CD4-positive, alpha-beta T cell treated with Interleukin-4 for 4 hours (primary cell): ENCODE measurements around the gene STK32C.
A peak's percentile ranks its signal among the peaks of the same experiment; 100 is the strongest.

Experiments used
- DNase-seq: peaks from one replicate; pipeline ENCODE4 v3.0.0-alpha.2; 2020

Gene STK32C

DNA sequence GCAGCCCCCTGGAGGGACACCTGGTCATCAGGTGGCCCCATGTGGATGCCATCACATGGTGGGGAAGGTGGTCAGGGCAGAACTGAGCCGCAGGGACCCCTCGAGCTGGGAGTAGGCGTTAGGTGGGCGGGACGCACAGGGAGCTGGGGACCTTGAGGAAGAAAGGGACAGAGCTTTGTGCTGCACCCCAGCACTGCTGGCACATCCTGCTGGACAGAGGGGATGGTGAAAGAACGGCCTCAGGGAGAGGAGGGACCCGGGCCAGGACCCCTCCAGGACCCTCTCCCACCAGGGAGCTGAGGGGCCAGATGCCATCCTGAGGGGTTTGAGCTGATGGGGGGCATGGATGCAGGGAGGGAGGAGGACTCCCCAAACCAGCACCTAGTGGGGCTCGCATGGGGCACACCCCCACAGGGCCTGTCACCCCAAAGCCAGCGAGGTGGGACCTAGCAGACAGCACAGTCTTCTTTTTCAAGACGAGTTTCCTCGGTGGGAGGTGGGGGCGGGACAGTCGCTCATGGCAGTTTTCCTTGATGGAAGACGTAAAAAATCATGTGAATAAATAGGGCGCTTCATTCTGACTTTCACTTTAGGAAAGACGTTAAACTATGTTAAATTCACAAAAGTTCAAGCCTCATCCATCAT, 43.3 kb downstream of the STK32C start:
- DNase-seq = no peak

- no peak for DNase-seq
These were observed 43.9 kb downstream of the STK32C start for GRCh38 chr10:132263866-132264265.

GRCh38 chr10:132259702-132260482, 47.9 kb downstream of the STK32C start:
- no peak for DNase-seq

DNA sequence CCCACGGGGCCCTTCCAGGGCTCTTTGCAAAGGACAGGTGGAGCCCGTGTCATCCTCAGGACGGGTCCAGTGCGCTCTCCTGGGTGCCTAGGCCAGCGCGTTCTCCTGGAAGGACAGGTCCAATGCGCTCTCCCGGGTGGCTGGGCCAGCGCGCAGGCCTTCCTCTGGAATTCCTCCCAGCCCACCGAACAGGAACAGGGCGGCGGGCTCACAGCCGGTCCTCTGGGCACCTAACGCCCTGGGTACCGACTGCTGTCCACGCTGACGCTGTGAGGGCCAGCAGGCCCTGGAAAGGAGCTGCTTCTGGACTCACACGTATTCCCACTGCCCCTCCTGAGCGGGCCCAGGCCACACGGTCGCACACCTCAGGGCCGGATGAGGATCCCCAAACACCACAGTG, 49.3 kb downstream of the STK32C start:
- no peak for DNase-seq

DNA sequence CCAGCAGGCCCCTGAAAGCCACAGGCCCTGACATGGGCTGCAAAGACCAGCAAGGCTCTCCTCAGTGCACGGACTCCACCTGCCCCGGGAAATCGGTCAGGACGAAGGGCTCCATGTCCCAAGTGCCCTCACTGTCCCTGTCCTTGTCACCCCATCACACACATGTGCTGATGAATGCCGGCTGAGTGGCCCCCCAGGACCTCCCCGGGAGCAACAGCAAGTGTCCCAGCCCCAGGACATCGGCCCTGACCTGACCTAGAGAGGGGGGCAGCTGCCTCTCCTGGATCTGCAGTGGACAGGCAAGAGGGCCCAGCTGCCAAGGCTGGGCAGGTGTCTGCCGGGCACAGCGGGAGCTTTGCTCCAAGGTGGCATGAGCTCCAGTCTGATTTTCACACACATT, 49.8 kb downstream of the STK32C start:
- DNase-seq = no peak

GRCh38 chr10:132257271-132257670, 50.5 kb downstream of the STK32C start:
- DNase-seq = peak; percentile 21

DNA sequence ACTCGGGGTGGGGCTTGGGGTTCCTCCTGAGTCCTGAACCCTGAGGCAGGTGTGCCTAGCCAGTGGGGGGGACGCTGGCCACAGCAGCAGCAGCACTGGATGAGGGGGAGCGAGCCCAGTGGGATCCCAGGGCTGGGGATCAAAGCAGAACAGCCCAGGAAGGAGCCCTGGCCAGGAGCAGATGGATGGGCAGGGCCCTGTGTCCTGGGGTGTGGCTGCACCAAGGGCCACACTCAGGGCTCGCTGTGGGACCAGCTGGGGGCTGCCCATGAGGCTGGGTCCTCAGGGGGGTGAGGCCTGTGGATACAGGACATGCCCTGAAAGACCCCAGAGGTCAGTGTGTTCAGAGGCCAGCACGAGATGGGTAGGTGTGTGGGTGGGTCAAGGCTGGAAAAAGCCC, 50.9 kb downstream of the STK32C start:
- no peak for DNase-seq

DNA sequence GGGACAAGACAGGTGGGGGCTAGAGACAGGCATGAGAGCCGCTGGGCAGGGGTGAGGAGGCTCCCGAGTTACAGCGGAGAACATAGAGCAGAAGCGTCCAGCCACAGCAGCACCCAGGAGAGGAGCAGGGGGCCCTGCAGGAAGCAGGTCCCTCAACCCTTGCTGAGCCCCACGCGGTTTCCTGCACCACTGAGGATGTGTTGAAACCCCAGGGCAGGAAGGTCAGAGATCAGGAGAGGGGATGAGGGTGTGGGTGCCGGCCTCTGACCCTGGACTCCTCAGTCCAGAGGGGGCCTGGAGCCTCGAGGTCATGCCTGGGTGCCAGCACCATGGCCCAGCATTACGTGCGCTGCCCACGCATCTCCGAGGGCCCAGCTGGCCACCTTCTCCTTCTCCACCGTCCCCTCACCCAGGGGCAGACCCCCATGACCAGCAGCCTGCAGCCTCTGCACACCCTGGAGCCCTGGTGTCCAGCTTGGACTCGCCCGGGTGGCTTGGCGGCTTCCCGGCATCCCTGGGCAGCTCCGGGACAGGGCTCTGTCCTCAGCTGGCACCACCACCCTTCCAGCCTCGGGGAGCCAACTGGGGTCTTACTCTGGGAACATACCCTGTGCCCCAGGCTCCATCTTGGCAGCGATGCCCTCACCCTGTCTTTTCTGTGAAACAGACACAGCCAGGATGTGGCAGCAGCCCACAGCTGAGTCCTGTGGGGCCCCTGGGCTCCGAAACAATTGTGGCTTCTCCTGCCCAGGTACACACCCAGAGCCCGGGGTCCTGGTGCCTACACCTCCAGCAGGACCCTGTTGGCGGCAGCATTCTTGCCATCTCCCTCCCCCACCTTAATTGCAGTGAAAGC, 52.0 kb downstream of the STK32C start:
- DNase-seq = no peak

DNA sequence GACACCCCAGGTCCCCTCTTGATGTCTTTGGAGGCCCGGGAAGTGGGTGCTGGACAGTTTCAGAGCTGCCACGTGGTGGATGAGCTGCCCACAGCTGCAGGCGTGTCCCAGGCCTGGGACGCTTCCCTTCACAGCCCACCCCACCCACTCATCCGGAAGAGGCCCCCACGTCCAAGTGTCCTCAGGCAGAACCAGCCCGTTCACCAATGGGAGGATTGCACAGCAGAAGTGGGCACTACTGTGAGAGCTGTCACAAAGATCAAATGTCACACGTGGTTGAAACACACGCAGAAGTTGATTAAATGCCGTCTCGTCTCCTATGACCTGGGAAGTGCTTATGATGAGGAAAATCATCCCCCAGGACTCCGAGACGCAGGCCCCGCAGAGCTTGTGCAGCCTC, 52.9 kb downstream of the STK32C start:
- DNase-seq = no peak

DNA sequence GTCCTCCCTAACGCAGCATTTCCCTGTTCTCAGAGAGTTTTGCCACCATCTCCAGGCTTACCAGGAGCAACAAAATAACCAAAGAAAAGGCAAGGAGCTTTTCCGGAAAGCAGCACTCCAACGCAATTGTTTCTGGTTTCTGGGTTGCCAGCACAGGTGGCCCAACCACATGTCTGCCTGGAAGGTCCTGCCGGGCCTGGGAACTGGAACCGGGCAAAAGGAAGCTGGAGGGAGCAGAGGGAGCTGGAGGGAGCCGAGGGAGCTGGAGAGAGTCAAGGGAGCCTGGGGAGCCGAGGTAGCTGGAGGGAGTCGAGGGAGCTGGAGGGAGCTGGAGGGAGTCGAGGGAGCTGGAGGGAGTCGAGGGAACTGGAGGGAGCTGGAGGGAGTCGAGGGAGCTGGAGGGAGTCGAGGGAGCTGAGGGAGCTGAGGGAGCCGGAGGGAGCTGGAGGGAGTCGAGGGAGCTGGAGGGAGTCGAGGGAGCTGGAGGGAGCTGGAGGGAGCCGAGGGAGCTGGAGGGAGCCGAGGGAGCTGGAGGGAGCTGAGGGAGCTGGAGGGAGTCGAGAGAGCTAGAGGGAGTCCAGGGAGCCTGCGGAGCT, 54.6 kb downstream of the STK32C start:
- DNase-seq = no peak

- no peak for DNase-seq
These were observed 55.3 kb downstream of the STK32C start for GRCh38 chr10:132252412-132252811.

DNA sequence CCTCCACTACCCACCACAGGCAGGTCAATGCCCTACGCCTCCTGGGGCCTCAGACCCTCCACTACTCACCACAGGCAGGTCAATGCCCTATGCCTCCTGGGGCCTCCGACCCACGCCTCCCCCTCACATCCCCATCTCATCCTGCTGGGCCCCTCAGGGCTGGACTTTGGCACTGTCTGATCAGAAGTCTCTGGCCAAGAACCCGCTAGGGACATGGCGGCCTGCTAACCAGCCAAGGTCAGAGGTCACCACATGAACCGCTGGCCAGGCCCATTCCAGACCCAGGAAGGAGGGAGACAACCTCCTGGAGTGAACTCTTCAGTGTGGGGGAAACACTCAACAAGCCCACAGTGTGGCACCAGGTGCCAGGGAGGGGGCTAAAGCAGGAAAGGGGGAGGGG, 55.8 kb downstream of the STK32C start:
- no peak for DNase-seq

DNA sequence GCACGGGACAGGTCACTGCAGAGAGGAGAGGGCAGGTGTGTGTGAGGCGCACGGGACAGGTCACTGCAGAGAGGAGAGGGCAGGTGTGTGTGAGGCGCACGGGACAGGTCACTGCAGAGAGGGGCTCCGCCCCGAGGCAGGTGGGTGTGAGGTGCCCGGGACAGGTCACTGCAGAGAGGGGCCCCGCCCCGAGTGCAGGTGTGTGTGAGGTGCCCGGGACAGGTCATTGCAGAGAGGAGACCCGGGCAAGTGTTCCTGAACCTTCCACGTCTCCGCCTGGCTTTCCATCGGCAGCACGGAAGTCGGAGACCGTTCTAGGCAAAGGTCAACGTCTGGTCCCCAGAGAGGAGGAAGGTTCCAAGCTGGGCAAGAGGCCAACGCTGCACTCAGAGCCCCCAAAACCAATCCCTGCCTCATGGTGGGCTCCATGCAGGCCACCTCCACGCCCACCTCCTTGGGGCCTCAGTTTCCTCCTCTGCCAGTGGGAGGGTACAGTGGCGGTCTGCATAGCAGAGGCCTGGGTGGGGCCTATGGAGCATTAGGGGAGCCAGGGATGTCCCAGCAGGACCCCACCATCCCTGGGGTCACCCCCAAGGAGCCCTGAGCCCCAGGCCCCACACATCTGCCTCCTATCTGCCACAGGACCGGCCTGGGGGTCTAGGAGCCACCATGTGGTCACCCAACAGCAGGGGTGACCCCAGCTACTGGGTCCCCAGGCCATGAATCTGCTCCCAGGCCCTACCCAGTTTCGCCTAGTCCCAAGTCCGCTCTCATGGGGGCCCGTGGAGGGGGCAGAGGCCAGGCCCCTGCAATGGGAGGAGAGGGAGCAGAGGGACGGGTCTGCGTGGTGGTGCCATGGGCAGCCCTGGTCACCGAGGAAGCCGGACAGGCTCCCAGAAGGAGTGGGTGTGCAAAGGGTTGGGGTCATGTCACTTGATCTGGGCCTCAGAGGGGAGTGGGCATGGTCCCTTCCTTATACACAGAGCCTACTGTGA, 57.0 kb downstream of the STK32C start:
- DNase-seq = no peak

GRCh38 chr10:132249824-132250375, 57.9 kb downstream of the STK32C start:
- no peak for DNase-seq

- no peak for DNase-seq
These were observed 58.5 kb downstream of the STK32C start for GRCh38 chr10:132249226-132249724.

DNA sequence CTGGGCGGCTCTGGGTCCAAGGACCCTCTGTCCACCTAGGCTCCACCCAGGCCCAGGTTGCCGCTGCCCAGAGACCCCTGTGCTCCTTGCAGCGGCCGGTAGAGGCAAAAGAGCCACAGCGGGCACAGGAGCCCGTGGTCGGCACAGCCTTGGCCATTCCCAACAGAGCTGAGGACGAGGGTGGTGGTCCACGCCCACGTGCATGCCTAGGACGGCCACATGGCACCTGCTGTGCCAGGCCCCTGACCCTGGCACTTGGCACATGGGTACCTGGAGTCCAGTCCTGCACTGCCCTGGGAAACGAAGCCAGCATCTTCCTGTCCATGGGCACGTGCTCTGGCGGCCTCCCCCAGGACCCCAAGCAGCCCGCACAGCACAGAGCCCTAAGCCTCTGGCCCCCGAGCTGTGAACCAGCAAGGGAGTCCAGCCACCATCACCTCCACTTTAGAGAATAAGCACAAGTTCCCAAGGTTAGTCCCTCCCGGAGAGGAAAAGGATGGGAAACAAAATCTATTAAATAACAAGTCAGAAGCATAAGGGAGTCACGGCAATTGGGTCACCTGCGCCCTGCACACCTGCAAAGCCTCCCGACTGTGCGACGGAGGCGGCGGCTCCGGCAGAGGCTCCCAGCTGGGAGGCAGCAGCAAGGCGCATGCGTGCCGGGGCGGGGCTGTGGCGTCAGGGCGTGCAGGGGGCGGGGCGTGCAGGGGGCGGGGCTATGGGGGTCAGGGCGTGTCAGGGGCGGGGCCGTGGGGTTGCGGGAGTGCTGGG, 59.1 kb downstream of the STK32C start:
- DNase-seq = no peak

DNA sequence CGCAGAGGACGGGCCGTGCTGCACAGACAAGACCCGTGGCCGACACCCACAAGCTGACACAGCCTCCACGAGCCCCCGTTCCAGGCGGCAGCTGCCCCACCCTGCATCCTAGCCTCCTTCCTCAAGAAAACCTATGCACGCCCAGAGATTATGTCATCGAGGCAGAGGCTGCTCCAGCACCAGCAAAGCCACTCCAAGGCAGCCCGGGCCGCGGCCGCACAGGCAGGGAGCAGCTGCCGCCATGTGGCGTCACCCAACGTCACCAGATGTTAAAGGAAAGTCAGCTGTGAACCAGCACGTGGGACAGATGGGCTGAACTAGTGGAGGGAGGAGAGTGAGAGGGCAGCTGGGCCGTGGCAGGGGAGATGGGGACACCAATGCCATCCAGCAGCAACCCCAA, 59.8 kb downstream of the STK32C start:
- no peak for DNase-seq

DNA sequence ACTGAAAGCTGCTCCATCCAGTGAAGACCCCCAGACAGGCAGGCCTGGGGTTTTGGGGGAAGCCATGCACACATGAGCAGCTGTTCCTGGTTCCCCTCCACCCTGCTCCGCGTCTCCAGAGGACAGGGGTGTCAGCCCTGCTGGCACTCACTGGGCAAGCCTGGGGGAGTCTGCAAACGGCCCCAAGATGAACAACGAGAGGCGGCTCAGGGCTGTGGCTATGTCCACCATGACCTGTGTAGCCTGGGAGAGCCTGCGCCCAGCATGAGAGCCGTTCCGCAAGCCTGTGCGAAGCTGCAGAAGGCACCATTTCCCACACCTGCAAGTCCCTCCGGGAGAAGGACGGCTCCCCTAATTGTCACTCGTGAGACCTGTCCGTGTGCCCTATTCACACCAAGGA, 61.5 kb downstream of the STK32C start:
- no peak for DNase-seq

DNA sequence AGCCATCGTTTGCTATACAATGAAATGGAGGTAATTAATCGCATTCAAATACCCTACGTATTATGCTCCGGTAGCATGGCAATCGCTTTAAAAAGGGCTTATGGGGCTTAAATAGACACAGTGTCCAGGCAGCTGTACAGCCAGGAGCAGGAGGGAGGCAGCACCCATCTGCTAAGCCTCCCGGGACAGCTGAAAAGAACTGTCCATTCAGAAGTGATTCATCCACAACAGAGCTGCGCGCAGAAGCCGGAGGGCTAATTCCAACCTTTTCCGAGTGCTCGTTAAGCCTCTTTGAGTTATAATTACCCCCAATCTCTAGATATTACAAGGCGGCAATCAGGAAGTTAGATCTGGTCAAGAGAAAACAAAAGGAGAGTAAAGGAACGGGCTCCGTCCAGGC, 62.7 kb downstream of the STK32C start:
- DNase-seq = no peak

DNA sequence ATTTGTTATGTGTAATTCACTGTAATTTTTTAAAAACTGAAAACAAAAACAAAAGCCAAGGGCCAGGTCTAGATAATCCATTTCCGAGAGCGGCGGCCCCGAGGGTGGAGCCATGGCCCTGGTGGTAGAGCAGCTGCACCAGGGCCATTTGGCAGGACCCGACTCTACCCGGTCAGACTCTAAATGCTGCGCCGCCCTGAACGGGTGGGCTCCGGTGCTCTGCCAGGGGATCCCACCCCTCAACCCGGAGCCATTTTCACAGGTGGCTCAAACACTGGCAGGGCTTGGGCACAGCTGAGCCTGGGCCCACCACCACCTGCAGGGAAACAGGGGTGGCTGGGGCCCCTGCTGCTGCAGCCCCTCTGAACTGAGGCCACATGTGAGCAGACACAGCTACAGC, 64.1 kb downstream of the STK32C start:
- DNase-seq = no peak

DNA sequence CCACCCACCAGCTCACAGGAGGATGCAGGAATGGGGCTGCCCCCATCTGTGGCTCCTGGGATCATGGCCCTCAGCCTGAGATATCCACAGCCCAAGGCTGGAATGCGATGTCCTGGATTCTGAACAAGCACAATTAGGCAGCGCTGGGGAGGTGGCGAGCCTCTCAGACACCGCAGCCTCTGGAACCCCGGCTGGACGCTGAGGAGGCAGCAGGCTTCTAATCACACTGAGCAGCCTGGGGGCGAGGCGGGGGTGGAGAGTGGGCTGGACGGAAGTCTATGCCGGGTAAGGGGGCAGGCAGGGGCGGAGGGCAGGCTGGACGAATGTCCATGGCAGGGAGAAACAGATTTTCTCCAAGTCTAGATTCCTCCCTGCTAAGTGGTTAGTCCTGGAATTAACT, 64.6 kb downstream of the STK32C start:
- no peak for DNase-seq
